ENCODE data around the gene UBE2J2. TPM values are rescaled to one million over a fixed set of nuclear protein-coding genes. Genes with fewer than 3 reads are reported as not detected.

Gene UBE2J2
- total and polyA plus RNA-seq, 2 of the 8 experiments (the other 6 are each of a cell fraction or from before 2014, with no cell fraction given) = 33.6 to 67.9 TPM

DNA sequence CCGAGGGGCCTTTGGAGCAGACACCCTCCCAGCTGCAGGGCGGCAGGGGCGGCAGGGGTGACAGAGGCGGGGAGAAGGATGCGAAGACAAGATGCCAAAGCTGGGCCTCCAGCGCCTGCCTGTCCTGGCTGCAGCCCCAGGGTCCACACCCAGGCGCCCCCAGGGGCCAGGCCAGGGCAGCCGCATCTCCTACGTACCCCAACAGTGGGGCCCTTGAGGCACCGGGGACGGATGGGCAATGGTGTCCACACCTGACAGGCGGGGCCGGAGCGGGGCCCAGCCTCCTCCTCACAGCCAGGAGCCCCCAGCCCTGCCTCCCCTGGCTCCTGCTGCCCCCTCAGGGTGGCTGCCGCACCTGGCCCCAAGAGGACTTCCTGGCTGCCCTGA, 34.4 kb downstream of the UBE2J2 start:
- no peak overlapping the region for H2BK15ac ChIP-seq (ENCODE audit: low read length)
- FAIRE-seq (no peak), DNase-seq (ENCODE audit: low read depth in 1 of 2, low spot score in 2 of 2) (no peak)
- POLR2A ChIA-PET (ENCODE audit: partially characterized antibody) = interaction anchor here (0.9 to 1.2 kb wide), 3 partner anchors 8 to 110 kb away, joined by 3 to 8 read pairs (median 8); no protein-coding TSS in a partner anchor
- H3K4ac ChIP-seq (replicated peaks; ENCODE audit: insufficient read length, low read depth, low read length) = no peak overlapping the region
- CTCF ChIA-PET (ENCODE audit: partially characterized antibody) = interaction anchor here (0.8 to 1.4 kb wide), 8 partner anchors 8 to 117 kb away, joined by 3 to 5 read pairs (median 3); no protein-coding TSS in a partner anchor
- H3K14ac ChIP-seq (ENCODE audit: insufficient read length) = no peak overlapping the region
- no peak overlapping the region for H2AFZ ChIP-seq (ENCODE audit: low read length)
- H4K5ac ChIP-seq (ENCODE audit: insufficient read length, low read depth, low read length) = no peak overlapping the region
- no peaks in the 10 kb centered on the region; a peak in 2 of 7 replicates for H3K27me3 ChIP-seq (replicated peaks in 1 of 4; ENCODE audit: control insufficient read depth in 3 of 4, extremely low read depth in 1 of 4, insufficient read depth in 3 of 4, low read length in 3 of 4)
- H3K9me3 ChIP-seq (ENCODE audit: insufficient read depth in 2 of 2, low read depth in 1 of 2, low read length in 1 of 2) = no peaks in the 10 kb centered on the region
- H4K8ac ChIP-seq (ENCODE audit: extremely low read depth, insufficient read depth, low read length) = no peak overlapping the region
- H2BK120ac ChIP-seq (replicated peaks; ENCODE audit: low read depth, low read length) = no peak overlapping the region
- H3K23ac ChIP-seq (ENCODE audit: insufficient read length) = no peak overlapping the region
- H2BK20ac ChIP-seq (ENCODE audit: low read length) = no peak overlapping the region
- peaks cover 0 to 6% (median 2%) of the 10 kb centered on the region in 4 experiments; a peak in 2 of 7 replicates for H3K4me1 ChIP-seq (replicated peaks in 1 of 4; ENCODE audit: control insufficient read depth in 3 of 4, insufficient read depth in 4 of 4, low read length in 3 of 4)
- no peak overlapping the region for H3K4me2 ChIP-seq (ENCODE audit: insufficient read depth in 1 of 2, low read depth in 2 of 2, low read length in 2 of 2)
- no peak overlapping the region for H2AK5ac ChIP-seq (ENCODE audit: low read depth, low read length)
- peaks cover 4 to 13% of the 10 kb centered on the region in 2 experiments for H4K20me1 ChIP-seq (replicated peaks in 1 of 2; ENCODE audit: control insufficient read depth in 1 of 2, insufficient read depth in 2 of 2, low read length in 2 of 2)
- no peak for TF ChIP-seq SIN3A (conservative IDR thresholded peaks at IDR 0.05 in 1 of 2, IDR thresholded peaks at IDR 0.05 in 1 of 2; ENCODE audit: low read depth in 1 of 2, low read length in 2 of 2)
- TF ChIP-seq, protein P1, sequence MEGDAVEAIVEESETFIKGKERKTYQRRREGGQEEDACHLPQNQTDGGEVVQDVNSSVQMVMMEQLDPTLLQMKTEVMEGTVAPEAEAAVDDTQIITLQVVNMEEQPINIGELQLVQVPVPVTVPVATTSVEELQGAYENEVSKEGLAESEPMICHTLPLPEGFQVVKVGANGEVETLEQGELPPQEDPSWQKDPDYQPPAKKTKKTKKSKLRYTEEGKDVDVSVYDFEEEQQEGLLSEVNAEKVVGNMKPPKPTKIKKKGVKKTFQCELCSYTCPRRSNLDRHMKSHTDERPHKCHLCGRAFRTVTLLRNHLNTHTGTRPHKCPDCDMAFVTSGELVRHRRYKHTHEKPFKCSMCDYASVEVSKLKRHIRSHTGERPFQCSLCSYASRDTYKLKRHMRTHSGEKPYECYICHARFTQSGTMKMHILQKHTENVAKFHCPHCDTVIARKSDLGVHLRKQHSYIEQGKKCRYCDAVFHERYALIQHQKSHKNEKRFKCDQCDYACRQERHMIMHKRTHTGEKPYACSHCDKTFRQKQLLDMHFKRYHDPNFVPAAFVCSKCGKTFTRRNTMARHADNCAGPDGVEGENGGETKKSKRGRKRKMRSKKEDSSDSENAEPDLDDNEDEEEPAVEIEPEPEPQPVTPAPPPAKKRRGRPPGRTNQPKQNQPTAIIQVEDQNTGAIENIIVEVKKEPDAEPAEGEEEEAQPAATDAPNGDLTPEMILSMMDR (IDR thresholded peaks at IDR 0.05; ENCODE audit: control extremely low read depth in 1 of 3, insufficient read depth in 1 of 3, low read depth in 1 of 3, low read length in 3 of 3) = peak in 1 of 3 experiments; percentile 17; a peak in 2 of 4 replicates
- no peak overlapping the region for H3K18ac ChIP-seq (ENCODE audit: extremely low read depth, low read length)
- no peaks in the 10 kb centered on the region for H3K23me2 ChIP-seq (ENCODE audit: low read depth, low read length)
- no peak overlapping the region for H4K91ac ChIP-seq (replicated peaks; ENCODE audit: insufficient read length, low read length)
- H3K4me3 ChIP-seq (ENCODE audit: extremely low read depth in 1 of 4, insufficient read depth in 2 of 4, low read depth in 3 of 4, low read length in 4 of 4) = no peak overlapping the region
- H3K56ac ChIP-seq (replicated peaks; ENCODE audit: insufficient read length, low read depth, low read length) = no peak overlapping the region
- H3K27ac ChIP-seq (ENCODE audit: low read depth, low read length) = no peak overlapping the region
- no peaks in the 10 kb centered on the region for H3K36me3 ChIP-seq (ENCODE audit: control insufficient read depth in 2 of 4, insufficient read depth in 4 of 4, low read length in 3 of 4)
- no peaks in the 10 kb centered on the region; a peak in 1 of 4 replicates for H3K79me2 ChIP-seq (ENCODE audit: control insufficient read depth in 1 of 2, insufficient read depth in 2 of 2, low read length in 2 of 2)
- peaks cover 4% of the 10 kb centered on the region; the same call in 1 of the 2 replicates for H3K79me1 ChIP-seq (ENCODE audit: low read depth, low read length)
- 88% methylated on average over 12 of the region's 15 CpGs; no CpG with 5 or more reads in 1 of the 2 experiments for whole genome bisulfite sequencing, 2 experiments (ENCODE audit: extremely low coverage in 1 of 2, insufficient coverage in 1 of 2, insufficient read length in 1 of 2, insufficient replicate concordance in 2 of 2, low coverage in 1 of 2, low lambda C conversion rate in 2 of 2, missing lambda C conversion rate in 1 of 2)
- H2BK12ac ChIP-seq (ENCODE audit: low read depth, low read length) = no peak overlapping the region
- no peak overlapping the region for H2BK5ac ChIP-seq (ENCODE audit: low read depth, low read length)
- no peak overlapping the region for H3K9ac ChIP-seq (replicated peaks in 1 of 4; ENCODE audit: extremely low read depth in 1 of 4, low read depth in 3 of 4, low read length in 3 of 4)

Data from H1 (cell line).